Activated naive CD8-positive, alpha-beta T cell treated with anti-CD3 and anti-CD28 coated beads, Interleukin-2, amount 50 U/mL, for 16 hours (primary cell): ENCODE results near the gene FEN1.
A peak's percentile ranks its signal among the peaks of the same experiment; 100 is the strongest.

Experiments used
- DNase-seq: peaks from one replicate; pipeline ENCODE4 v3.0.0-alpha.2; 2020; ENCODE audit warnings: low read depth, low spot score

Gene FEN1

GRCh38 chr11:61775606-61776554, 16.8 kb upstream of the FEN1 start:
- no peak for DNase-seq

DNA sequence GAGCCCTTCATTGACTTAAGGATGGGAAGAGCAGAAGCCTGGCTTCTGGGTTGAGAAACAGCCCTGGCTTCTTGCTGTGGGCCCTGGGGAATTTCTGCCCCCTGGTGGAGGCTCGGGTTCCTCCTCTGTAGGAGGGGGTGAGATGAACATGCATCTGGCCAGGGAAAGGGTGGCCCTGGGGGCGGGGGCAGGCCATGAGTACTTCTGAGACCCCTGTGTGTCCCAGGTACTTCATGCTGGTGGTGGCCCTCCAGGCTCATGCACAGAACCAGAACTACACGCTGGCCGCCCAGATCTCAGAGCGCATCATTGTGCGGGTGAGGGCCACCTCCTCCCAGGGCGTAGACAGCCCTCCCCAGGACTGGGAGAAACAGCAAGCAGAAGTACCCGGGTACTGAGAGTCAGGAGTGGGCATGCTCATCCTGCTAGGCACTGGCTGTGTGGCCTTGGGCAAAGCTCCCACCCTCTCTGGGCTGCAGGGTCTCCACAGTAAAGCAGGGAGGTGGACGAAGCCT, 16.1 kb upstream of the FEN1 start:
- DNase-seq: peak; percentile 34

DNA sequence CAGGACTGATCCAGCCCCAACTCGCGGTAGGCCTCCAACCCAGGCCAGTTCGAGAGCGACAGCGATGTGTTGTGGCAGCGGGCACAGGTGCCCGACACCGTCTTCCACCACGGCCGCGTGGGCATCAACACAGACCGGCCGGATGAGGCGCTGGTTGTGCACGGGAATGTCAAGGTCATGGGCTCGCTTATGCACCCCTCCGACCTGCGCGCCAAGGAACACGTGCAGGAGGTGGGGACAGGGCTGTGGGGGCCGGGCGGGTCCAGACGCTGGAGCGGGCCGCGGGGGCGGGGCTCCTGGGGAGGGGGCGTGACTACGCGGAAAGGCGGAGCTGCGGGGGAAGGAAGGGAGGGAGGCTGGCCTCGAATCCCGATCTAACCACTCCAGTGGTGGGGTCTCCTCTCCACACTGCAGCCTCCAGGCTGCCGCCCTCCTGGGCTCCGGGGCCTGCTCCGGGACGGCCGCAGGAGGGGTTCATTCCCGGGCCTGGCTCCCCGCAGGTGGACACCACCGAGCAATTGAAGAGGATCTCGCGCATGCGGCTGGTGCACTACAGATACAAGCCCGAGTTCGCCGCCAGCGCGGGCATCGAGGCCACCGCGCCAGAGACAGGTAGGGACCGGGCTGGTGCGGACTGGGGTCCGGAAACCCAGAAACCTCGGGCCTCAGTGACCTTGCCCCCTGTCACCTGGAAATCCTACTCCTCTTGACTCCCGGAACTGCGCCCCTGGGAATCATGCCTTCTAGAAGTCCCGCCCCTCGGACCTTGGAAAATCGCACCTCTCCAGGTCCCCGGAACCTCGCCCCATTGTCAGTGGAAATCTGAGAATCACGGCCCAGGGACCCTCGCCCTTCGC, 15.2 kb upstream of the FEN1 start:
- DNase-seq: peak; percentile 28

GRCh38 chr11:61778357-61778886, 14.3 kb upstream of the FEN1 start:
- DNase-seq: no peak

GRCh38 chr11:61778920-61779650, 13.6 kb upstream of the FEN1 start:
- no peak for DNase-seq

- DNase-seq: no peak
These were observed 12.8 kb upstream of the FEN1 start for GRCh38 chr11:61779666-61780525.

DNA sequence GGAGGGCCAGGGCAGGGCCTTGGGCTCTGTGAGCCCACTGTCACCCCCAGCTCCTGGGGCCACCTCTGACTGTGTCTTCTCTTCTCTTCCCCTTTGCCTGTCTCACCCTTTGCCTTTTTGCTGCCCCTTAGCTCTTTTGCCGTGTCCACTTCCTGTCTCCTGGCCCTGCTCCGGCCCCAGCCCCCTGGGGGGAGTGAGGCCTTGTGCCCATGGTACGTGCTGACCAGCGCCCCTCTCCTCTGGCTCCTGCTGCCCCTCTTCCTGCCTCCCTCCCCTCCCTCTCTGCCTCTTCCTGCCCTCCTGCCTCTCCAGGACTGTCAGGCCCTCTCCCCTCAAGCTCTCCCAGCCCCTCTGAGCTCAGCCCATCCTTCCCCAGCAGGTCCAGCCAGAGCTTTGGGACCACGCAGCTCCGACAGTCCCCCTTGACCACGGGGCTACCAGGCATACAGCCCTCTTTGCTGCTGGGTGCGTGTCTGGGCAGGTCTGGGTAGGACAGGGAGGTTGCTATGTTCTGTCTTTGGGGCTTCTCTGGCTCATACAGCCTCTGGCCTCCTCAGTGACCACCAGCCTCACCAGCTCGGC, 12.0 kb upstream of the FEN1 start:
- DNase-seq: no peak

DNA sequence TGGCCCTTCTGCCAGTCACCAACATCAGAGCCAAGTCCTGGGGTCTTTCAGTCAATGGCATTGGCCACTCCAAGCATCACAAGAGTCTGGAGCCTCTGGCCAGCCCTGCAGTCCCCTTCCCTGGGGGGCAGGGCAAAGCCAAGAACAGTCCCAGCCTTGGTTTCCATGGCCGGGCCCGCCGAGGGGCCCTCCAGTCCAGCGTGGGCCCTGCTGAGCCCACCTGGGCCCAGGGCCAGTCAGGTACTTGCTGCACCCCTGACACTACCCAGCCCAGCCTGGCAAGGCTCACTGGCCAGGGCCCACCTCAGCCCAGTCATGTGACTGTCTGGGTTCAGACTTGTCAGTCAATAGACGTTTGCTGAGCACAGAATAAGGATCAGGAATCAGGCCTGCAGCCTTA, 11.1 kb upstream of the FEN1 start:
- no peak for DNase-seq

DNA sequence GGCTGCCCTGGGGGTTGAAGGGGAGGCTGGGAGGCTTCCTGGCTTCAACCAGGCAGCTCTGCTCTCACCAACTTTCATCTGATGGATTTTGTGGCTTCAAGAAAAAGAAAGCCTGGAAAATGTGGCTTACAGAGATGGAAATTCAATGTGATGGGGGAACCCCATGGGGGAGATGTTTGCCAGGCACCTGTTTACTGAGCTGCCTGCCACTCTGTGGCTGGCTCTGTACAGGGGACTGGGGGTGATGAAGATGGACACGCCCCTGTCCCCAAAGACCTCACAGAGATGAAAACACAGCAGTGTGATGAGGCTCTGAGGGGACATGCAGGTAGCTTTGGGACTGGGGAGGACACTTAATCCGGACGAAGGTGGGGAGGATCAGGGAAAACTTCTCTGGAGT, 10.4 kb upstream of the FEN1 start:
- DNase-seq: no peak

DNA sequence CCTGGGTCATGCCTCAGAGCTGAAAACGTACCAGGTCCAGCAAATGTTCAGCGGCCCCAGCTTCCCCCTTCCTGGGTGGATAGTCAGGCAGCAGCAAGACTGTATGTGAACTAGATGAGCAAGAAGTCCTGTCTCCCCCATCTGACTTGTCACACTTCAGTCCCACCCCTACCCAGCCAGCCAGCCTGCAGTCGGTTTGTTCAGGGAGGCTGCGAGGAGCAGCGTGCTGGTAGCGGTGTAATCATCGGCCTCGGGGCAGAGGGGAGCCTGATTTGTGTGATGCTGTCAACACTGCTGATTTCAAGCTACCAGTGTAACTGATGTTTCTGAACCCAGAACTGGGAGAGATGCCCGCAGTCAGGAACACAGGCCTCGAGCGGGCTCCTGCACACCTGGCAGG, 9.9 kb upstream of the FEN1 start:
- no peak for DNase-seq

DNA sequence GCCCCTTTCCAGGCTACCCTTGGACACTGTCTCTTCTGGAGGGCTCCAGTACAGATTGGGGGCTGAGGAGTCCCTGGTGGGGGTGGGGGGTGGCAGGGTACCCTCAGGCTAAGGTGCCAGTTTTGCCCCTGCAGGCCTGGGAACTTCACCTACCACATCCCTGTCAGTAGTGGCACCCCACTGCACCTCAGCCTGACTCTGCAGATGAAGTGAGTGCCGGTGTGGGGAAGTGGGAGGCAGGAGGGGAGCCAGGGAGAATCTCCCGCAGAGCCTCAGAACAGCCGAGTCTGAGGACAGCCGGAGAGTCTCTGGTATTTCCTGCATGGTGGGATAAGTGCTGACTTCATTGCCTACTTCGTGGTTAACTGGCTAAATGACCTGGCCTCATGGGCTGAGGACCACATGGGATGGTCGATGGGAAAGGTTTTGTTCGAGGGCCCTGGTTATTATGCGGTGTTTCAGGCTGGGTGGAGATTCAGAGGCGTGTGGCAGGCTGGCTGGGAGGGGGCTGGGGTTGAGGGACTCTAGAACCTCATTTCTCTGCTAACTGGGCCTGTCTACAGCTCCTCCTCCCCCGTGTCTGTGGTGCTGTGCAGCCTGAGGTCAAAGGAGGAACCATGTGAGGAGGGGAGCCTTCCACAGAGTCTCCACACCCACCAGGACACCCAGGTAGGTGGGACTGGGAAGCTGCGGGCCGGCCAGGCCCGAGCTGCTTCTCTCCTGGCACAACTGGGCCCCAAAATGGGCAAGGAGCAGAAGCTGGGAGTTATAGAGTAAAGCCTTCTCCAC, 8.8 kb upstream of the FEN1 start:
- DNase-seq: no peak

DNA sequence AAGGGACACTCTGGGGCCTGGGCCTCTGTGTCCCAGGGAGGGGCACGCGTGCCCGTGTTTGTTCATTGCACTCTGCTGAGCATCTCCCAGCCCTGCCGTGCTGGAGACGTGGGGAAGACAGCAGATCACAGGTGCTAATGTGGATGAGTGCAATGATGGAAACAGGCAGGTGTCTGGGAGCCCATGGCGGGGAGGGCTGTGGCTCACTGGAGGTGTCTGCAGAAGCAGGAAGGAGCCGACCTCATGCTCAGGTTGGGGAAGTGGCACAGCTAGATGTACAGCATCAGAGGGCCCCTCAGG, 8.3 kb upstream of the FEN1 start:
- no peak for DNase-seq

DNA sequence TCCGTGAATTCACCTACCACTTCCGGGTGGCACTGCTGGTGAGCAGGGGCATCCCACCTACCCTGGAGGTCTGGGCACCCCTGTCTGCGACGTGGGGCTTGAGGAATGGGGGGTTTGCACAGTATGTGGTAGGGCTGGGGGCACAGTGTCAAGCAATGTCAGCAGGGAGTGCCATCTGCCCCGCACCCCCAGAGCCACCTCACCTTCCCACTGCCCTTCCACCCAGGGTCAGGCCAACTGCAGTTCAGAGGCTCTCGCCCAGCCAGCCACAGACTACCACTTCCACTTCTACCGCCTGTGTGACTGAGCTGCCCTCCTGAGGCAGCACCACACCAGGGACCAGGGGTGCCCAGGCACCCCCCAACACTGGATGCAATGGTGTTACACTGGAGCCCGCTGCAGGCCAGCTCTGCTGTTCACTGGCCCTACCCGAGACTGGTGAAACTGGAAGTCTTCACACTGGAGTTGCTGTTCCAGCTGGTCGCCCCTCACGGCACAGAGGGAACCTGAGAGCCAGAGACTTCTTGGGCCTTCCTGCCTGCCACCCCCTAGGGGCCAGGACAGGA, 6.8 kb upstream of the FEN1 start:
- DNase-seq: no peak

GRCh38 chr11:61787928-61788491, 4.7 kb upstream of the FEN1 start:
- no peak for DNase-seq

GRCh38 chr11:61791737-61792309, 888 bp upstream of the FEN1 start:
- no peak for DNase-seq

DNA sequence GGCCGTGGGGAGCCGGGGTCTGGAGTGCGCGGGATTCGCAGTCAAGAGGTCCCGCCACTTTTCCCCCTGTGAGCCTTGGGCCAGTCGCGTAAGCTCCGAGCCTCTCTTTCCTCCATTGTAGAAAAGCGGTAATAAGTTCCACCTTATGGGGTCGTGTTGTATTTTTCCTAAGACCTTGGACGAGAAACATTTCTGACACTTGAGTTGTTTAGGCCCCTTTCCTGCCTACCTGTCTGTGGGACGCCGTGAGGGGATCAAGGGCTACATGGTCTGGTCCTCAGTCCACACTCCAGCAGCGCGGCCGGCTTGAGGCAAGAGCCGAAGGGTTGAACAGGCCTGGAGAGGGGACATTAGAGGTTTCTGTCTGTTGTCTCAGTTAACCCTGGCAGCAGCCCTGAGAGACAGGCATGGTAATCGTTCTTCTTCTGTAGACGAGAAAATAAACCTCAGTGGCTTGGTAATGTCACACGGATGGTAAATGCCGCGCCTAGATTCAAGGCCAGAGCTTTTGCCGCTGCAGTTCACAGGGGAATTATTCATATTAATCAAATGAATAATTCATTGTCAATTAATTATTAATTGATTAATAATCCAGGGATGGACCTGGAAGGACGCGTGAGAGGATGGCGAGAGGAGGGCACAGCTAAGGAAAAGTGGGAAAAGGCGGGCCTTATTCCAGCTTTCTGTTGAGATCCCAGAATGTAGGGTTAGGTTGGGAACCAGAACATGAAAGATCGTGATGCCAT, 545 bp downstream of the FEN1 start:
- DNase-seq: no peak

DNA sequence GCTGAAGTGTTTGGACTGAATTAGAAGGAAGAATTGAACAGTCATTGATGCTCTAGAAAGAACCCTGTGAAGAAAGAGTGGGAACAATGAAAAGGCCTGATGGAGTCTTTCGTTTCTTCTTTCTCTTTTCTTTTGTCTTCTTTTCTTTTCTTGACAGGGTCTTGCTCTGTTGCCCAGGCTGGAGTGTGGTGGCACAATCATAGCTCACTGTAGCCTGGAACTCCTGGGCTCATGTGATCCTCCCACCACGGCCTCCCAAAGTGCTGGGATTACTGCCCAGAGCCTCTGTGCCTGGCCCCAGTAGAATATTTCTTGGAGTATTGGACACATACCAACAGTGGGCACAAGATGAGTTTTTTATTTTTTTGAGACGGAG, 1.1 kb downstream of the FEN1 start:
- no peak for DNase-seq

DNA sequence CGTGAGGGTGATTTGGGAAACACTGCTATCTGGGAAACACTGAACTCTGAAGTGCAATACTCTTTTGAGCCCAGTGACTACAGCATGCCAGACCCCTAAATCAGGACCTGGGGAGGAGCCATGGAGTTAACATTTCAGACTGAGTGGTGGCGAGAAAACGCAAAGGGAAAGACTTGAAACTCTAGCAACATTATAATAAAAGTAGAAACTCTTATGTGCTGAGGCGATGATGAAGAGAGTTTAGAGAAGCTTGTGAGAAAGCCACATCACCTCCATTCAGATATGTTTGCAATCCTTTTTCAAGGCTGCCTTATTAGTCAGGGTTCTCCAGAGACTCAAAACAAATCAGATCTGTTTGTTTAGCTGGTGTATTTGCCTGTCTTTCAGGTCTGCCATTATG, 1.9 kb downstream of the FEN1 start:
- no peak for DNase-seq
